Stimulated activated CD8-positive, alpha-beta memory T cell treated with anti-CD3 and anti-CD28 coated beads, Interleukin-7, amount 100 ng/mL, for 48 hours (primary cell): Measurements from ENCODE around the gene MANEAL.

Source experiments
- DNase-seq, 2 donors: peaks; one replicate each; pipeline ENCODE4 v3.0.0-alpha.2; 2020; ENCODE audit warnings: low read depth in 1 of 2; ENCODE audit errors: extremely low read depth in 1 of 2

MANEAL gene

GRCh38 chr1:37778654-37779053 is 15.0 kb upstream of the MANEAL start:
- DNase-seq = no peak

- no peak for DNase-seq
Observed at GRCh38 chr1:37782491-37782890, 11.2 kb upstream of the MANEAL start.

- no peak for DNase-seq
Observed at GRCh38 chr1:37792943-37793686, 532 bp upstream of the MANEAL start.

- no peak for DNase-seq
Observed at GRCh38 chr1:37794372-37795339, 1.0 kb downstream of the MANEAL start.

GRCh38 chr1:37795340-37796125 is 1.9 kb downstream of the MANEAL start:
- DNase-seq = no peak

- no peak for DNase-seq
Observed at GRCh38 chr1:37797750-37798345, 4.2 kb downstream of the MANEAL start.

GRCh38 chr1:37802439-37802838 is 8.8 kb downstream of the MANEAL start:
- DNase-seq = no peak

- no peak for DNase-seq
Observed at GRCh38 chr1:37807220-37807554, 13.5 kb downstream of the MANEAL start.

- DNase-seq = peak; percentile 87 to 93
Observed at GRCh38 chr1:37807555-37808368, 14.1 kb downstream of the MANEAL start, which contains the start of the genes C1orf122 and YRDC. Gene C1orf122 (plus strand): TSS chr1:37807790. CDS start chr1:37808405, 615 bp downstream. Gene YRDC (minus strand): TSS chr1:37808208. CDS start chr1:37808180, 28 bp downstream.

- no peak for DNase-seq
Observed at GRCh38 chr1:37808369-37809319, 15.0 kb downstream of the MANEAL start.

GRCh38 chr1:37809942-37810341 is 16.3 kb downstream of the MANEAL start:
- DNase-seq = no peak

GRCh38 chr1:37811027-37811655 is 17.5 kb downstream of the MANEAL start:
- DNase-seq = peak; percentile 33 to 34

- DNase-seq = no peak
Observed at GRCh38 chr1:37813529-37814145, 20.0 kb downstream of the MANEAL start.

- DNase-seq = no peak
Observed at GRCh38 chr1:37814252-37814651, 20.6 kb downstream of the MANEAL start.

GRCh38 chr1:37817481-37817880 is 23.8 kb downstream of the MANEAL start:
- no peak for DNase-seq

- no peak for DNase-seq
Observed at GRCh38 chr1:37821481-37821880, 27.8 kb downstream of the MANEAL start.

- no peak for DNase-seq
Observed at GRCh38 chr1:37822906-37823815, 29.5 kb downstream of the MANEAL start.
